Astrocyte (in vitro differentiated cells and primary cell): ENCODE measurements around the gene KCNE1.
"Not testable (repeated sequence)": the region's sequence is repeated elsewhere in the genome, so short reads cannot be mapped to it uniquely, and the experiment has no call there.

ENCODE experiments used
- EZH2 ChIP-seq: IDR thresholded peaks from 2 replicates; pipeline ENCODE4 v1.6.1; 2012; ENCODE audit warnings: mild to moderate bottlenecking, low read length, inconsistent platforms; ENCODE audit not compliant: insufficient read depth
- TF ChIP-seq, protein P1 (sequence below): IDR thresholded peaks from 2 replicates; pipeline ENCODE4 v1.5.1; 2011; ENCODE audit warnings: low read depth, mild to moderate bottlenecking, inconsistent platforms, low read length, moderate library complexity; ENCODE audit not compliant: insufficient read depth

DNA sequence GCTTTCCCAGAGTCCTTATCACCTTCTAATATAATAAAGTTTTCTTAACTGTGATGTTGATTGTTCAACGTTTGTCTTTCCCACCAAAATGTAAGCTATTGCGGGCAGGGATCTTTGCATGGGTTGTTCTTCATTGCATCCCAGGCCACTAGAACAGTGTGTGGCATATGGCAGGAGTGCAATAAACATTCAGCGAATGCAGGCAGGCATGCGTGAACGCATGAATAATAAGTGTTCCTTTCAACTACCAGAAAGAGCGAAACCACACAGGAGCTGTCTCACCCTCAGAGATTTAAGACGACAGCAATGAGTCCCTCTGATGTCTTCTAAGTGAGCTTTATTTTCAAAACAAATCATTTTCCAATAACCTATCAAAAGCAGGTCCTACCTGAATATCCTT lies 53.7 kb downstream of the KCNE1 start:
- TF ChIP-seq, protein P1, sequence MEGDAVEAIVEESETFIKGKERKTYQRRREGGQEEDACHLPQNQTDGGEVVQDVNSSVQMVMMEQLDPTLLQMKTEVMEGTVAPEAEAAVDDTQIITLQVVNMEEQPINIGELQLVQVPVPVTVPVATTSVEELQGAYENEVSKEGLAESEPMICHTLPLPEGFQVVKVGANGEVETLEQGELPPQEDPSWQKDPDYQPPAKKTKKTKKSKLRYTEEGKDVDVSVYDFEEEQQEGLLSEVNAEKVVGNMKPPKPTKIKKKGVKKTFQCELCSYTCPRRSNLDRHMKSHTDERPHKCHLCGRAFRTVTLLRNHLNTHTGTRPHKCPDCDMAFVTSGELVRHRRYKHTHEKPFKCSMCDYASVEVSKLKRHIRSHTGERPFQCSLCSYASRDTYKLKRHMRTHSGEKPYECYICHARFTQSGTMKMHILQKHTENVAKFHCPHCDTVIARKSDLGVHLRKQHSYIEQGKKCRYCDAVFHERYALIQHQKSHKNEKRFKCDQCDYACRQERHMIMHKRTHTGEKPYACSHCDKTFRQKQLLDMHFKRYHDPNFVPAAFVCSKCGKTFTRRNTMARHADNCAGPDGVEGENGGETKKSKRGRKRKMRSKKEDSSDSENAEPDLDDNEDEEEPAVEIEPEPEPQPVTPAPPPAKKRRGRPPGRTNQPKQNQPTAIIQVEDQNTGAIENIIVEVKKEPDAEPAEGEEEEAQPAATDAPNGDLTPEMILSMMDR: not testable (repeated sequence)
- TF ChIP-seq EZH2: not testable (repeated sequence)
